Skeletal muscle tissue (tissue), 4 donors: ENCODE results near the gene LDB3. TPM values are rescaled to one million over a fixed set of nuclear protein-coding genes. Genes with fewer than 3 reads are reported as not detected.

Source experiments
- H3K27ac ChIP-seq: one replicate; pipeline ENCODE4 v1.7.0; 2013; ENCODE audit warnings: mild to moderate bottlenecking, low read depth, low read length, inconsistent platforms
- H3K27me3 ChIP-seq, 3 donors: one replicate each; pipeline ENCODE4 v1.7.0; 2013; ENCODE audit warnings: low read length in 3 of 3; ENCODE audit not compliant: control insufficient read depth in 3 of 3, insufficient read depth in 3 of 3
- H3K36me3 ChIP-seq, 3 donors: one replicate each; pipeline ENCODE4 v1.7.0; 2013; ENCODE audit warnings: low read length in 3 of 3; ENCODE audit not compliant: control insufficient read depth in 3 of 3, insufficient read depth in 3 of 3
- H3K4me1 ChIP-seq, 3 donors: one replicate each; pipeline ENCODE4 v1.7.0; 2013; ENCODE audit warnings: low read length in 3 of 3, mild to moderate bottlenecking in 3 of 3; ENCODE audit not compliant: control insufficient read depth in 3 of 3, insufficient read depth in 3 of 3
- H3K4me3 ChIP-seq, 3 donors: one replicate each; pipeline ENCODE4 v1.7.0; 2013; ENCODE audit warnings: low read length in 3 of 3
- H3K9ac ChIP-seq, 3 donors: one replicate each; pipeline ENCODE4 v1.7.0; 2013; ENCODE audit warnings: low read length in 3 of 3, mild to moderate bottlenecking in 3 of 3, moderate library complexity in 2 of 3, low read depth in 1 of 3
- H3K9me3 ChIP-seq, 3 donors: one replicate each; pipeline ENCODE4 v1.7.0; 2013; ENCODE audit warnings: low read length in 3 of 3; ENCODE audit not compliant: control insufficient read depth in 3 of 3
- total RNA-seq: library from RNA; depleted of rRNA; stranded (reverse); fragments of >200 nt; gene quantifications from one replicate; pipeline ENCODE4 v1.2.3, GENCODE V29; 2014
- donor health status: Osteomylitis.

The LDB3 gene
- total RNA-seq, 1 donor from 2014 or later, result 87.7 TPM

- Histone ChIP-seq H3K9ac (peak overlapping the region; percentile 96 to 100 (median 99)), H3K36me3 (peaks cover 8 to 58% (median 28%) of the 10 kb centered on the region in 3 donors), H3K27me3 (peaks cover 0 to 3% (median 0%) of the 10 kb centered on the region in 3 donors), H3K4me1 (peaks cover 70 to 87% (median 79%) of the 10 kb centered on the region in 3 donors), H3K27ac (peak overlapping the region; percentile 100), H3K4me3 (peak overlapping the region; percentile 92 to 98 (median 96)), H3K9me3 (no peaks in the 10 kb centered on the region)
Observed at GRCh38 chr10:86671419-86671818, 3.1 kb downstream of the LDB3 start.

GRCh38 chr10:86671985-86672710 is 3.8 kb downstream of the LDB3 start:
- peaks cover 8 to 64% (median 31%) of the 10 kb centered on the region in 3 donors for H3K36me3 ChIP-seq
- H3K27ac ChIP-seq, result peak overlapping the region; percentile 100
- peaks cover 71 to 87% (median 79%) of the 10 kb centered on the region in 3 donors for H3K4me1 ChIP-seq
- peaks cover 0 to 3% (median 0%) of the 10 kb centered on the region in 3 donors for H3K27me3 ChIP-seq
- no peaks in the 10 kb centered on the region for H3K9me3 ChIP-seq
- H3K9ac ChIP-seq, result peak overlapping the region; percentile 96 to 100 (median 99)
- H3K4me3 ChIP-seq, result peak overlapping the region; percentile 92 to 98 (median 96)

GRCh38 chr10:86673216-86673826 is 5.0 kb downstream of the LDB3 start:
- Histone ChIP-seq H3K27me3 (peaks cover 0 to 3% (median 0%) of the 10 kb centered on the region in 3 donors), H3K4me3 (peak overlapping the region; percentile 92 to 98 (median 96)), H3K9me3 (no peaks in the 10 kb centered on the region), H3K27ac (peak overlapping the region; percentile 100), H3K4me1 (peaks cover 68 to 85% (median 76%) of the 10 kb centered on the region in 3 donors), H3K9ac (peak overlapping the region; percentile 96 to 100 (median 99)), H3K36me3 (peaks cover 8 to 67% (median 34%) of the 10 kb centered on the region in 3 donors)

GRCh38 chr10:86673827-86674581 is 5.7 kb downstream of the LDB3 start:
- Histone ChIP-seq H3K4me1 (peaks cover 74 to 88% (median 81%) of the 10 kb centered on the region in 3 donors), H3K9ac (peak overlapping the region; percentile 96 to 100 (median 99)), H3K27ac (peak overlapping the region; percentile 100), H3K4me3 (peak overlapping the region; percentile 92 to 98 (median 96)), H3K36me3 (peaks cover 10 to 64% (median 40%) of the 10 kb centered on the region in 3 donors), H3K27me3 (peaks cover 0 to 3% (median 0%) of the 10 kb centered on the region in 3 donors), H3K9me3 (no peaks in the 10 kb centered on the region)

- peak overlapping the region; percentile 75 to 100 (median 99) for H3K9ac ChIP-seq
- peaks cover 18 to 64% (median 45%) of the 10 kb centered on the region in 3 donors for H3K36me3 ChIP-seq
- H3K27ac ChIP-seq, result peak overlapping the region; percentile 100
- H3K9me3 ChIP-seq, result no peaks in the 10 kb centered on the region
- H3K4me3 ChIP-seq, result peak overlapping the region; percentile 61 to 98 (median 65)
- peaks cover 0 to 3% (median 0%) of the 10 kb centered on the region in 3 donors for H3K27me3 ChIP-seq
- H3K4me1 ChIP-seq, result peaks cover 78 to 95% (median 87%) of the 10 kb centered on the region in 3 donors
Observed at GRCh38 chr10:86674912-86675311, 6.6 kb downstream of the LDB3 start.

- peaks cover 92 to 98% (median 93%) of the 10 kb centered on the region in 3 donors for H3K4me1 ChIP-seq
- peaks cover 35 to 71% (median 58%) of the 10 kb centered on the region in 3 donors for H3K36me3 ChIP-seq
- H3K9me3 ChIP-seq, result no peaks in the 10 kb centered on the region
- peak overlapping the region; percentile 33 to 99 (median 54) for H3K9ac ChIP-seq
- no peaks in the 10 kb centered on the region for H3K27me3 ChIP-seq
- H3K4me3 ChIP-seq, result peak overlapping the region in 1 of 3 donors; percentile 30
- H3K27ac ChIP-seq, result peak overlapping the region; percentile 100
Observed at GRCh38 chr10:86677374-86677773, 9.1 kb downstream of the LDB3 start.

- peak overlapping the region; percentile 83 for H3K27ac ChIP-seq
- peaks cover 93 to 98% (median 94%) of the 10 kb centered on the region in 3 donors for H3K4me1 ChIP-seq
- H3K4me3 ChIP-seq, result peak overlapping the region; percentile 15 to 32 (median 28)
- H3K9me3 ChIP-seq, result no peaks in the 10 kb centered on the region
- H3K9ac ChIP-seq, result peak overlapping the region; percentile 7 to 77 (median 34)
- H3K36me3 ChIP-seq, result peaks cover 48 to 69% (median 68%) of the 10 kb centered on the region in 3 donors
- H3K27me3 ChIP-seq, result no peaks in the 10 kb centered on the region
Observed at GRCh38 chr10:86678999-86679792, 10.9 kb downstream of the LDB3 start.

- H3K27me3 ChIP-seq, result no peaks in the 10 kb centered on the region
- peaks cover 50 to 70% (median 65%) of the 10 kb centered on the region in 3 donors for H3K36me3 ChIP-seq
- H3K4me3 ChIP-seq, result peak overlapping the region in 1 of 3 donors; percentile 52
- peak overlapping the region; percentile 57 to 84 (median 62) for H3K9ac ChIP-seq
- H3K4me1 ChIP-seq, result peaks cover 92 to 98% (median 94%) of the 10 kb centered on the region in 3 donors
- peak overlapping the region; percentile 83 for H3K27ac ChIP-seq
- H3K9me3 ChIP-seq, result no peaks in the 10 kb centered on the region
Observed at GRCh38 chr10:86681047-86681446, 12.7 kb downstream of the LDB3 start.
